GM10248 (cell line): ENCODE results near the gene THAP4.

Experiments
- CTCF ChIA-PET: fragments of 300-600 bp; sonication (Branson Sonifier 250); formaldehyde crosslinking; extraction: SDS; loops from one replicate; lab custom pipeline; 2021; ENCODE audit warnings: antibody characterized with exemption; lab: Yijun Ruan, JAX
- POLR2A ChIA-PET: fragments of 350-650 bp; sonication (Branson Sonifier 250); formaldehyde crosslinking; extraction: SDS; loops from one replicate; lab custom pipeline; 2020; ENCODE audit warnings: antibody characterized with exemption; lab: Yijun Ruan, JAX
- DNase-seq: peaks from one replicate; pipeline ENCODE4 v3.0.0; 2012; ENCODE audit errors: extremely low spot score
- TF ChIP-seq, protein P1 (sequence below): IDR thresholded peaks from 2 replicates; pipeline ENCODE4 v1.5.1; 2012; ENCODE audit warnings: mild to moderate bottlenecking, low read depth; ENCODE audit errors: extremely low read depth, missing control alignments, control extremely low read depth

Gene THAP4

DNA sequence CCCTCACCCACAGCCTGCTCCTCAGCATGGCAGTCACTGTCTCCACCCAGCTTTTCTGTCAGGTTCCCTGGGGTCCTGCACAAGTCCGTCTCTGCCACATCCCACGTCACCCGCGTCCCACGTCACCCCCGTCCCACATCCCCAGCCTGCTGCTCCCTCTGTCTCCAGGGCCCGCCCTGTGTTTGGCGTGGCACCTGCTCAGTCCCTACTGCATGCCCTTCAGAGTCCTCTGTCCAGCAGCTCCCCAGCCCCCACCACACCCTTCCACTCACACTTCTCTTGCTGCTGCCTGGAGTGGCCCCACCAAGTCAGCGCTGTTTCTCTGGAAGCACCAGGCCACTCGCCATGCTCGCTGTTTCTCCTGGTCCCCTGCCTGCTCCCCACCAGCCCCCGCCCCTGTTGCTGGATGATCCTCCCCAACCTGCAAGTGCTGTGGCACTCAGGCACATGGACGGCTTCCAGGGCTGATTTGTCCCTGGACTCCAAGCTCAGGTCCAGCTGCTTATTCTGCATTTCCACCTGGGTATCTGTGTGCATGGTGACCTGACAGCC, 19.3 kb upstream of the THAP4 start:
- ChIA-PET POLR2A (no interaction called here), CTCF (no interaction called here)
- TF ChIP-seq, protein P1, sequence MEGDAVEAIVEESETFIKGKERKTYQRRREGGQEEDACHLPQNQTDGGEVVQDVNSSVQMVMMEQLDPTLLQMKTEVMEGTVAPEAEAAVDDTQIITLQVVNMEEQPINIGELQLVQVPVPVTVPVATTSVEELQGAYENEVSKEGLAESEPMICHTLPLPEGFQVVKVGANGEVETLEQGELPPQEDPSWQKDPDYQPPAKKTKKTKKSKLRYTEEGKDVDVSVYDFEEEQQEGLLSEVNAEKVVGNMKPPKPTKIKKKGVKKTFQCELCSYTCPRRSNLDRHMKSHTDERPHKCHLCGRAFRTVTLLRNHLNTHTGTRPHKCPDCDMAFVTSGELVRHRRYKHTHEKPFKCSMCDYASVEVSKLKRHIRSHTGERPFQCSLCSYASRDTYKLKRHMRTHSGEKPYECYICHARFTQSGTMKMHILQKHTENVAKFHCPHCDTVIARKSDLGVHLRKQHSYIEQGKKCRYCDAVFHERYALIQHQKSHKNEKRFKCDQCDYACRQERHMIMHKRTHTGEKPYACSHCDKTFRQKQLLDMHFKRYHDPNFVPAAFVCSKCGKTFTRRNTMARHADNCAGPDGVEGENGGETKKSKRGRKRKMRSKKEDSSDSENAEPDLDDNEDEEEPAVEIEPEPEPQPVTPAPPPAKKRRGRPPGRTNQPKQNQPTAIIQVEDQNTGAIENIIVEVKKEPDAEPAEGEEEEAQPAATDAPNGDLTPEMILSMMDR, result no peak
- no peak for DNase-seq

DNA sequence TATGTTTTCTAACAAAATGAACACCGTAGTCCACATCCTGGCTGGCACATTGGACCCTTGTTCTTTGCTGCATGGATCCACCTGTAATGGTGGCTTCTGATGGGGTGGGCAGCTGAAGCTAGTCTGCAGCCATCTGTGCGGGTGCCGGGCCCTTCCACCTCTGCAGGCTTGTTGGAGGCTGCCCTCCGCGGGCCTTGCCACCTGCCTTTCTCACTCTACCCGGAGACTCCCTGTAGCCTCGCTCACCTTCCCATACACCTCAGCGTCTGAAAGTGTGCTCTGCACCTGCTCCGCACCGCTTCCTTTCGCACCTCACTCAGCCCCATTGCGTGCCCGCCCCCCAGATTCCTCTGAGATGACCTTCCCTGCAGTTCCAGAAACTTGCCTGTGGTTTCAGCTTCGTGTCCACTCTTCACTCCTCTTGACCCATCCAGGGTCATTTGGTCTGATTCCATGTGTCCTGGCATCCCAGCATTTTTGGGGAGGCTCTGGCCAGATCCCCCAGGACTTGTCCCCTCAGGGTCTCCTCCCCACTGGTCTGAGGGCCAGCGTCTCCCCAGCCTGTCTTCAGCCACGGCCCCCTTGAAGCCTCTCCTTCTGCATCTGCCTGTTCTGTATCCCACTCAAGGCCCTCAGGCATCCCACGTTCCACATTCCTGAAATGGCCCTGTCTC, 18.7 kb upstream of the THAP4 start:
- ChIA-PET POLR2A (no interaction called here), CTCF (no interaction called here)
- TF ChIP-seq, protein P1, result no peak
- DNase-seq, result no peak

DNA sequence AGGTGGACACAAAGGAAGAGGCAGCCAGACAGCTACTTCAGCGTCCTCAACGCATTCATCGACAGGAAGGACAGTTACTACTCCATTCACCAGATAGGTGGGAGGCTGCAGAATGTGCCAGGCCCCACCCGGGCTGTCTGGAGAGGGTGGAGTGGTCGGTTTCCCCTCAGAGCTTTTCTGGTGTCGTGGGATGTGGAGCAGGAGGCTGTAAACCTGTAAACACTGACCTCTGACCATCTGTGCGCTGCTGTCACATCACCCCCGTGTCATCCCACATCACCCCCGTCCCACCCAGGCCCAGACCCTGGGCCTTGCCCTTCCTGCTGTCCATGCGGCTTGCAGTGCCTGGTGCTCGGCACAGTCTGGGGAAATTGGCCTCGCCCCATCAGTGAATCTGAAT, 17.6 kb upstream of the THAP4 start:
- no peak for DNase-seq
- ChIA-PET POLR2A (no interaction called here), CTCF (no interaction called here)
- TF ChIP-seq, protein P1, result no peak

DNA sequence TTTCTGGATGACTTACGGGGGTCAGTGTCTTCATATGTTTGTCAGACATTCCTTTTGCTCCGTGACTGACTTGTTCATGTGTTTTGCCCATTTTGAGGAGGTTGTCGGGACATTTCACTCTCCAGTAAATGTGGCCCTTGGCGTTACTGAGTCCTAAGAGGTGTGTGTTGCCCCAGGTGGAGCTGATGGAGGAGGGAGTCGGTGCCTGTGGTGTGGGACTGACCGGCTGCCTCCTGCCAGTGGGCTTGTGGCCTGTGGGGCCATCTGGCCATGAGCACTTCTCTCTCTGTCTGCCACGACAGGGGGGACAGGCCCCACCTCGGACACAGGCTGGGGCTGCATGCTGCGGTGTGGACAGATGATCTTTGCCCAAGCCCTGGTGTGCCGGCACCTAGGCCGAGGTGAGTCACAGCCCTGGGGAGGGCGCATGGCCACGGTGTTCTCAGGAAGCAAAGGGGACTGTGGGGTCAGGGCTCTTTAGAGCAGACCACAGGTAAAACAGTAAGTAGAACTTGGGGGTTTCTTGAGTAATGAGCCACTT, 16.3 kb upstream of the THAP4 start:
- TF ChIP-seq, protein P1, result no peak
- DNase-seq, result no peak
- ChIA-PET CTCF (no interaction called here), POLR2A (no interaction called here)

DNA sequence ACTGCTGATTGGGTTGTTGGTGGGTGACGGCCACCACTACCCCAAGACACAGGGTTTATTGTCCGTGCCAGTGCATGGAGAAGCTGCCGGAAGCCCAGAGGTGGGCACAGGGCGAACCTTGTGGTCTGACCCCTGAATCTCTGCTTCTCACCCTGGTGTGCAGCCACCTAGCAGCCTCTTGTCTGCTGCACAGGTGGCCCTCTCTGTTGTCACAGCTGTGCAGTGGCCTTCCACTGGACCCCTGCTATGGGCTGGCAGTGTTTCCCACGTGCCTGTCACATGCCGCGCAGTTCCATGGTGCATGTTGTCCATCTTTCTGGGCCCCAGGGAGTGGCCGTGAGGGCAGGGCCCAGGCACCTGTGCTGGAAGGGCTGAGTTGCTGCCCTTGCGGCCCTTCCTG, 15.8 kb upstream of the THAP4 start:
- TF ChIP-seq, protein P1, result no peak
- ChIA-PET CTCF (no interaction called here), POLR2A (no interaction called here)
- no peak for DNase-seq

DNA sequence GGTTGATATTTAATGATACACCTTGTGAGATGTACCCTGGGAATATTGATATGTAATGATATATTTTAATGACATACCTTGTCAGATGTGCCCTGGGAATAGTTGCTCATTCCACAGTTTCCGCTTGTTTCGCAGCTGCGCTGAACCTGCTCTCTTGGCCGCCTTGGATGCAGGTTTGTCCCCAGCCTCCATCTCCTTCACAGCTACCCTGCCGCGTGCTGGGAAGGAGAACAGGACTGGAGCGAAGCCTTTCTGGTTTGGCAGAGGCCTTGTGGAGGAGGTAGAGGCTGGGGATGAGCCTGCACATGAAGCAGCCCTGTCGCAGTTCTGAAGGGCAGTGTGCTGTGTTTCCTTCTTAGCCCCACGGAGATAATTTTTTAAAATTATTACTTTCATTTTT, 15.2 kb upstream of the THAP4 start:
- no peak for DNase-seq
- POLR2A ChIA-PET, result no interaction called here
- CTCF ChIA-PET, result no interaction called here
- TF ChIP-seq, protein P1, result no peak
